ENCODE data around the gene OSBPL10.

OSBPL10 gene

GRCh38 chr3:31977736-31978135, 3.3 kb downstream of the OSBPL10 start:
- Histone ChIP-seq H3K79me2 (ENCODE audit: insufficient read depth, low read length) (no peaks in the 10 kb centered on the region), H3K4me3 (ENCODE audit: low read length, poor library complexity, severe bottlenecking) (no peak overlapping the region), H4K20me1 (ENCODE audit: insufficient read depth, low read length, poor library complexity, severe bottlenecking) (no peaks in the 10 kb centered on the region), H3K9ac (ENCODE audit: low read depth, low read length, poor library complexity, severe bottlenecking) (no peak overlapping the region), H3K9me2 (replicated peaks; ENCODE audit: low read depth, low read length) (no peaks in the 10 kb centered on the region), H3K36me3 (ENCODE audit: insufficient read depth, low read length) (no peaks in the 10 kb centered on the region), H3K27me3 (ENCODE audit: insufficient read depth, low read length, poor library complexity, severe bottlenecking) (peaks cover 9% of the 10 kb centered on the region), H2AFZ (ENCODE audit: low read length) (no peak overlapping the region), H3K9me3 (ENCODE audit: insufficient read depth, low read depth, low read length) (no peaks in the 10 kb centered on the region), H3F3A (ENCODE audit: low read depth) (no peaks in the 10 kb centered on the region), H3K4me2 (ENCODE audit: low read depth, low read length, poor library complexity, severe bottlenecking) (no peak overlapping the region), H3K4me1 (ENCODE audit: insufficient read depth, low read length, poor library complexity, severe bottlenecking) (no peaks in the 10 kb centered on the region)
- TF ChIP-seq EZH2phosphoT487 (IDR thresholded peaks at IDR 0.05; ENCODE audit: borderline replicate concordance) (no peak), CTCF (conservative IDR thresholded peaks at IDR 0.05; ENCODE audit: low read length) (no peak)

GRCh38 chr3:31976302-31976701, 4.8 kb downstream of the OSBPL10 start:
- no peak for TF ChIP-seq CTCF (conservative IDR thresholded peaks at IDR 0.05; ENCODE audit: low read length)
- TF ChIP-seq EZH2phosphoT487 (IDR thresholded peaks at IDR 0.05; ENCODE audit: borderline replicate concordance) = no peak
- Histone ChIP-seq H4K20me1 (ENCODE audit: insufficient read depth, low read length, poor library complexity, severe bottlenecking) (no peaks in the 10 kb centered on the region), H3K27me3 (ENCODE audit: insufficient read depth, low read length, poor library complexity, severe bottlenecking) (peaks cover 9% of the 10 kb centered on the region), H2AFZ (ENCODE audit: low read length) (no peak overlapping the region), H3K4me1 (ENCODE audit: insufficient read depth, low read length, poor library complexity, severe bottlenecking) (no peaks in the 10 kb centered on the region), H3K9me3 (ENCODE audit: insufficient read depth, low read depth, low read length) (no peaks in the 10 kb centered on the region), H3K4me3 (ENCODE audit: low read length, poor library complexity, severe bottlenecking) (no peak overlapping the region), H3K36me3 (ENCODE audit: insufficient read depth, low read length) (no peaks in the 10 kb centered on the region), H3K79me2 (ENCODE audit: insufficient read depth, low read length) (no peaks in the 10 kb centered on the region), H3K9me2 (replicated peaks; ENCODE audit: low read depth, low read length) (no peaks in the 10 kb centered on the region), H3K4me2 (ENCODE audit: low read depth, low read length, poor library complexity, severe bottlenecking) (no peak overlapping the region), H3K9ac (ENCODE audit: low read depth, low read length, poor library complexity, severe bottlenecking) (no peak overlapping the region), H3F3A (ENCODE audit: low read depth) (no peaks in the 10 kb centered on the region)

GRCh38 chr3:31974964-31975363, 6.1 kb downstream of the OSBPL10 start:
- Histone ChIP-seq H3K4me1 (ENCODE audit: insufficient read depth, low read length, poor library complexity, severe bottlenecking) (no peaks in the 10 kb centered on the region), H3K9ac (ENCODE audit: low read depth, low read length, poor library complexity, severe bottlenecking) (no peak overlapping the region)

More at GRCh38 chr3:31974964-31975363, 6.1 kb downstream of the OSBPL10 start:
- Histone ChIP-seq H3K79me2 (ENCODE audit: insufficient read depth, low read length) (no peaks in the 10 kb centered on the region), H2AFZ (ENCODE audit: low read length) (no peak overlapping the region), H3K4me2 (ENCODE audit: low read depth, low read length, poor library complexity, severe bottlenecking) (no peak overlapping the region), H3K9me2 (replicated peaks; ENCODE audit: low read depth, low read length) (no peaks in the 10 kb centered on the region), H3F3A (ENCODE audit: low read depth) (no peaks in the 10 kb centered on the region), H3K36me3 (ENCODE audit: insufficient read depth, low read length) (no peaks in the 10 kb centered on the region), H3K4me3 (ENCODE audit: low read length, poor library complexity, severe bottlenecking) (no peak overlapping the region), H3K27me3 (ENCODE audit: insufficient read depth, low read length, poor library complexity, severe bottlenecking) (no peaks in the 10 kb centered on the region), H4K20me1 (ENCODE audit: insufficient read depth, low read length, poor library complexity, severe bottlenecking) (no peaks in the 10 kb centered on the region), H3K9me3 (ENCODE audit: insufficient read depth, low read depth, low read length) (no peaks in the 10 kb centered on the region)
- no peak for TF ChIP-seq EZH2phosphoT487 (IDR thresholded peaks at IDR 0.05; ENCODE audit: borderline replicate concordance)
- TF ChIP-seq CTCF (conservative IDR thresholded peaks at IDR 0.05; ENCODE audit: low read length) = no peak

Measured in Loucy (cell line).